NOMO-1 treated with DMSO at 0.1 percent for 48 hours (cell line): ENCODE results near the gene TDRD12.
"Not testable (repeated sequence)": the region's sequence is repeated elsewhere in the genome, so short reads cannot be mapped to it uniquely, and the experiment has no call there.

Experiments
- DNase-seq: peaks from one replicate; lab custom pipeline; 2025; ENCODE audit not compliant: unreplicated experiment; lab: John Stamatoyannopoulos, UW

TDRD12 gene

GRCh38 chr19:32691952-32692726, 27.4 kb upstream of the TDRD12 start:
- no peak for DNase-seq

GRCh38 chr19:32692727-32693061, 26.9 kb upstream of the TDRD12 start:
- no peak for DNase-seq

- peak; percentile 66 for DNase-seq
Measured at GRCh38 chr19:32693151-32694108, 26.1 kb upstream of the TDRD12 start.

- DNase-seq, result not testable (repeated sequence)
Measured at GRCh38 chr19:32694316-32694715, 25.3 kb upstream of the TDRD12 start.

- not testable (repeated sequence) for DNase-seq
Measured at GRCh38 chr19:32694851-32695250, 24.7 kb upstream of the TDRD12 start.

- DNase-seq, result peak; percentile 32
Measured at GRCh38 chr19:32695506-32695905, 24.1 kb upstream of the TDRD12 start.

- not testable (repeated sequence) for DNase-seq
Measured at GRCh38 chr19:32696771-32697170, 22.8 kb upstream of the TDRD12 start.

- DNase-seq, result not testable (repeated sequence)
Measured at GRCh38 chr19:32700129-32700528, 19.4 kb upstream of the TDRD12 start.

- no peak for DNase-seq
Measured at GRCh38 chr19:32702010-32702409, 17.6 kb upstream of the TDRD12 start.

GRCh38 chr19:32704006-32704405, 15.6 kb upstream of the TDRD12 start:
- DNase-seq, result not testable (repeated sequence)

- no peak for DNase-seq
Measured at GRCh38 chr19:32708457-32708856, 11.1 kb upstream of the TDRD12 start.

- no peak for DNase-seq
Measured at GRCh38 chr19:32709032-32709431, 10.5 kb upstream of the TDRD12 start.

GRCh38 chr19:32711747-32712146, 7.8 kb upstream of the TDRD12 start:
- DNase-seq, result no peak

- not testable (repeated sequence) for DNase-seq
Measured at GRCh38 chr19:32716203-32716602, 3.4 kb upstream of the TDRD12 start.

GRCh38 chr19:32717496-32717895, 2.1 kb upstream of the TDRD12 start:
- DNase-seq, result no peak

GRCh38 chr19:32718286-32718685, 1.3 kb upstream of the TDRD12 start:
- DNase-seq, result no peak

GRCh38 chr19:32720216-32720935, 809 bp downstream of the TDRD12 start:
- DNase-seq, result no peak

GRCh38 chr19:32720936-32721250, 1.3 kb downstream of the TDRD12 start:
- DNase-seq, result no peak

GRCh38 chr19:32735936-32736335, 16.4 kb downstream of the TDRD12 start:
- no peak for DNase-seq

- DNase-seq, result no peak
Measured at GRCh38 chr19:32743021-32743420, 23.5 kb downstream of the TDRD12 start.

GRCh38 chr19:32743447-32743846, 23.9 kb downstream of the TDRD12 start:
- no peak for DNase-seq
